HepG2 (cell line): ENCODE data around the gene LIM2. TPM values are rescaled to one million over a fixed set of nuclear protein-coding genes. Genes with fewer than 3 reads are reported as not detected.

Experiments used
- DMAP1 ChIP-seq: IDR thresholded peaks from 2 replicates; pipeline ENCODE4 v1.6.1; 2016
- FOXA3 ChIP-seq: IDR thresholded peaks from 2 replicates; pipeline ENCODE4 v1.6.1; 2016; ENCODE audit warnings: missing genetic modification reagents, missing compliant biosample characterization
- GZF1 ChIP-seq: sonication (generic); formaldehyde crosslinking; IDR thresholded peaks from 2 replicates; pipeline ENCODE4 v1.5.1; 2020; ENCODE audit warnings: mild to moderate bottlenecking, missing genetic modification reagents
- HOXA7 ChIP-seq: sonication (generic); formaldehyde crosslinking; IDR thresholded peaks from 2 replicates; pipeline ENCODE4 v1.8.1; 2022; ENCODE audit warnings: mild to moderate bottlenecking, missing genetic modification reagents, moderate library complexity
- MBD4 ChIP-seq: IDR thresholded peaks from 2 replicates; pipeline ENCODE4 v1.6.1; 2012; ENCODE audit warnings: low read length, inconsistent platforms, borderline replicate concordance
- MED13 ChIP-seq: sonication (generic); formaldehyde crosslinking; IDR thresholded peaks from 2 replicates; pipeline ENCODE4 v1.5.0; 2020; ENCODE audit warnings: missing genetic modification reagents
- MED8 ChIP-seq: sonication (generic); formaldehyde crosslinking; IDR thresholded peaks from 2 replicates; pipeline ENCODE4 v1.8.1; 2023; ENCODE audit warnings: mild to moderate bottlenecking, missing genetic modification reagents; ENCODE audit not compliant: insufficient replicate concordance
- MLLT10 ChIP-seq: sonication (generic); formaldehyde crosslinking; IDR thresholded peaks from 2 replicates; pipeline ENCODE4 v1.4.0; 2020; ENCODE audit warnings: missing genetic modification reagents
- PHF5A ChIP-seq: IDR thresholded peaks from one replicate; pipeline ENCODE4 v1.6.1; 2018; ENCODE audit warnings: low read depth, missing genetic modification reagents; ENCODE audit not compliant: unreplicated experiment
- PLSCR1 ChIP-seq: sonication (generic); formaldehyde crosslinking; IDR thresholded peaks from 2 replicates; pipeline ENCODE4 v1.5.0; 2020; ENCODE audit warnings: missing genetic modification reagents, mild to moderate bottlenecking, borderline replicate concordance
- RXRA ChIP-seq: sonication (generic); formaldehyde crosslinking; IDR thresholded peaks from 2 replicates; pipeline ENCODE4 v1.5.1; 2020; ENCODE audit warnings: missing genetic modification reagents
- SATB2 ChIP-seq: sonication (generic); formaldehyde crosslinking; IDR thresholded peaks from 2 replicates; pipeline ENCODE4 v1.5.0; 2020; ENCODE audit warnings: missing genetic modification reagents
- SRSF1 ChIP-seq: fragments of 200-400 bp; formaldehyde crosslinking; optimal IDR thresholded peaks from 2 replicates; pipeline ENCODE3; 2017; ENCODE audit warnings: mild to moderate bottlenecking, low read depth, low read length, moderate library complexity
- SRY ChIP-seq: sonication (generic); formaldehyde crosslinking; IDR thresholded peaks from 2 replicates; pipeline ENCODE4 v1.8.0; 2022; ENCODE audit warnings: mild to moderate bottlenecking, missing genetic modification reagents
- XRCC5 ChIP-seq: fragments of 200-400 bp; formaldehyde crosslinking; optimal IDR thresholded peaks from 2 replicates; pipeline ENCODE3; 2017; ENCODE audit warnings: mild to moderate bottlenecking, low read length
- ZFP1 ChIP-seq: IDR thresholded peaks from 2 replicates; pipeline ENCODE4 v1.6.1; 2016
- ZFP36L1 ChIP-seq: sonication (generic); formaldehyde crosslinking; IDR thresholded peaks from 2 replicates; pipeline ENCODE4 v1.8.0; 2022; ENCODE audit warnings: mild to moderate bottlenecking, missing genetic modification reagents, moderate library complexity
- ZNF10 ChIP-seq: sonication (generic); formaldehyde crosslinking; IDR thresholded peaks from 2 replicates; pipeline ENCODE4 v1.4.0; 2020; ENCODE audit warnings: mild to moderate bottlenecking, low read depth, missing genetic modification reagents, borderline replicate concordance
- ZNF569 ChIP-seq: sonication (generic); formaldehyde crosslinking; IDR thresholded peaks from 2 replicates; pipeline ENCODE4 v1.5.0; 2020; ENCODE audit warnings: mild to moderate bottlenecking, missing genetic modification reagents, moderate library complexity, borderline replicate concordance
- ZNF614 ChIP-seq: IDR thresholded peaks from 2 replicates; pipeline ENCODE4 v1.6.1; 2018; ENCODE audit warnings: missing biosample characterization, missing genetic modification reagents, inconsistent platforms, borderline replicate concordance
- ZNF720 ChIP-seq: sonication (generic); formaldehyde crosslinking; IDR thresholded peaks from 2 replicates; pipeline ENCODE4 v1.4.0; 2020; ENCODE audit warnings: missing genetic modification reagents
- ZNF782 ChIP-seq: sonication (generic); formaldehyde crosslinking; IDR thresholded peaks from 2 replicates; pipeline ENCODE4 v1.4.0; 2020; ENCODE audit warnings: missing genetic modification reagents, mild to moderate bottlenecking, borderline replicate concordance
- polyA plus RNA-seq, 8 experiments: library from polyadenylated mRNA; depleted of rRNA in 3 of 8; stranded (reverse) in 7 of 8; unstranded in 1 of 8; fragments of >200 nt; fragmentation: Illumina TruSeq in 4 of 8; extraction: Trizol in 4 of 8; gene quantifications; 2 replicates each; pipeline versions ENCODE4 v1.2.1 to v1.2.3, GENCODE V29; 2011 to 2016; ENCODE audit warnings: low read depth in 4 of 8, missing spikeins in 1 of 8, mixed read lengths in 1 of 8; ENCODE audit not compliant: insufficient read depth in 1 of 8
- total RNA-seq, 5 experiments: library from RNA; depleted of rRNA; stranded (reverse); fragments of >200 nt; fragmentation: Illumina TruSeq; extraction: Trizol; gene quantifications; 2 replicates each; pipeline ENCODE4 v1.2.3, GENCODE V29; 2016; ENCODE audit warnings: low read depth in 1 of 5
- TF ChIP-seq, protein P1 (sequence below): sonication (generic); formaldehyde crosslinking; IDR thresholded peaks from 2 replicates; pipeline ENCODE4 v1.5.1; 2020; ENCODE audit warnings: mild to moderate bottlenecking, missing genetic modification reagents, borderline replicate concordance
- TF ChIP-seq, protein P2 (sequence below): sonication (generic); formaldehyde crosslinking; conservative IDR thresholded peaks from 2 replicates; pipeline ENCODE4 v1.4.0; 2020; ENCODE audit warnings: missing genetic modification reagents
- TF ChIP-seq, protein P3 (sequence below): sonication (generic); formaldehyde crosslinking; IDR thresholded peaks from 2 replicates; pipeline ENCODE4 v1.8.1; 2022; ENCODE audit warnings: low read depth, mild to moderate bottlenecking, missing genetic modification reagents

The LIM2 gene
- total and polyA plus RNA-seq, 2 of the 13 experiments (the other 11 are each of a cell fraction or from before 2014, with no cell fraction given), result 1.3 TPM; not detected in 1

DNA sequence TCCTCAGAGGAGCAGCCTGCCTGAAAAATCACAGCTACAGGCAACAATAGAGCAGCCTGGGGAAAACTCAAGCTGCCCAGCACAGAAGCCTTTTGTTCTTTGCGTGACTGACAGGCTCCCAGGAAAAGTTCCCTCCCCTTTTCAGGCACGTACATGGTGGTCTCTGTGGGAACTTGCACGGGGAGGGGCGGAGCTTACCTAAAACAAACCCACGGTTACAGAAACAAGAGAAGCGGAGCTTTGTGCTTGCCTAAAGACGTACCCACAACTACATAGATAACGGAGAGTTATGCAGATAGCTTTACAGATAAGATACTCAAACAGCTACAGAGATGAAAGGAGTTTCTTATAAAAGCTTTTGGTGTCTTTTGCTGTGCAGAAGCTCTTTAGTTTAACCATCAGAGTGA, 33.0 kb downstream of the LIM2 start (continued):
- TF ChIP-seq FOXA3 (CRISPR knock-in tag), result peak; percentile 71
- no peak for TF ChIP-seq ZNF614
- TF ChIP-seq, protein P1, sequence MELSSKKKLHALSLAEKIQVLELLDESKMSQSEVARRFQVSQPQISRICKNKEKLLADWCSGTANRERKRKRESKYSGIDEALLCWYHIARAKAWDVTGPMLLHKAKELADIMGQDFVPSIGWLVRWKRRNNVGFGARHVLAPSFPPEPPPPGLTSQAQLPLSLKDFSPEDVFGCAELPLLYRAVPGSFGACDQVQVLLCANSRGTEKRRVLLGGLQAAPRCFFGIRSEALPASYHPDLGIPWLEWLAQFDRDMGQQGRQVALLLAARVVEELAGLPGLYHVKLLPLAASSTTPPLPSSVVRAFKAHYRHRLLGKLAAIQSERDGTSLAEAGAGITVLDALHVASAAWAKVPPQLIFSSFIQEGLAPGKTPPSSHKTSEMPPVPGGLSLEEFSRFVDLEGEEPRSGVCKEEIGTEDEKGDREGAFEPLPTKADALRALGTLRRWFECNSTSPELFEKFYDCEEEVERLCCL (CRISPR knock-in tag), result no peak
- TF ChIP-seq SRY (CRISPR knock-in tag), result no peak
- TF ChIP-seq ZFP36L1, result no peak
- no peak for TF ChIP-seq PHF5A (CRISPR knock-in tag)
- TF ChIP-seq ZNF782 (CRISPR knock-in tag), result no peak
- TF ChIP-seq DMAP1 (CRISPR knock-in tag), result peak; percentile 23; the same call in 1 of the 2 replicates
- TF ChIP-seq ZFP1 (CRISPR knock-in tag), result no peak
- TF ChIP-seq RXRA (CRISPR knock-in tag), result no peak; the same call in 1 of the 2 replicates
- no peak for TF ChIP-seq MLLT10 (CRISPR knock-in tag)
- TF ChIP-seq PLSCR1, result no peak
- no peak for TF ChIP-seq MBD4
- no peak for TF ChIP-seq ZNF720 (CRISPR knock-in tag)
- TF ChIP-seq, protein P2, sequence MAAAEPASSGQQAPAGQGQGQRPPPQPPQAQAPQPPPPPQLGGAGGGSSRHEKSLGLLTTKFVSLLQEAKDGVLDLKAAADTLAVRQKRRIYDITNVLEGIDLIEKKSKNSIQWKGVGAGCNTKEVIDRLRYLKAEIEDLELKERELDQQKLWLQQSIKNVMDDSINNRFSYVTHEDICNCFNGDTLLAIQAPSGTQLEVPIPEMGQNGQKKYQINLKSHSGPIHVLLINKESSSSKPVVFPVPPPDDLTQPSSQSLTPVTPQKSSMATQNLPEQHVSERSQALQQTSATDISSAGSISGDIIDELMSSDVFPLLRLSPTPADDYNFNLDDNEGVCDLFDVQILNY (CRISPR knock-in tag), result no peak
- peak; percentile 5 for TF ChIP-seq XRCC5
- TF ChIP-seq GZF1 (CRISPR knock-in tag), result no peak
- no peak for TF ChIP-seq HOXA7 (CRISPR knock-in tag)
- no peak for TF ChIP-seq SRSF1
- TF ChIP-seq MED13 (CRISPR knock-in tag), result peak; percentile 58; the same call in 1 of the 2 replicates
- TF ChIP-seq MED8 (CRISPR knock-in tag), result no peak
- TF ChIP-seq, protein P3, sequence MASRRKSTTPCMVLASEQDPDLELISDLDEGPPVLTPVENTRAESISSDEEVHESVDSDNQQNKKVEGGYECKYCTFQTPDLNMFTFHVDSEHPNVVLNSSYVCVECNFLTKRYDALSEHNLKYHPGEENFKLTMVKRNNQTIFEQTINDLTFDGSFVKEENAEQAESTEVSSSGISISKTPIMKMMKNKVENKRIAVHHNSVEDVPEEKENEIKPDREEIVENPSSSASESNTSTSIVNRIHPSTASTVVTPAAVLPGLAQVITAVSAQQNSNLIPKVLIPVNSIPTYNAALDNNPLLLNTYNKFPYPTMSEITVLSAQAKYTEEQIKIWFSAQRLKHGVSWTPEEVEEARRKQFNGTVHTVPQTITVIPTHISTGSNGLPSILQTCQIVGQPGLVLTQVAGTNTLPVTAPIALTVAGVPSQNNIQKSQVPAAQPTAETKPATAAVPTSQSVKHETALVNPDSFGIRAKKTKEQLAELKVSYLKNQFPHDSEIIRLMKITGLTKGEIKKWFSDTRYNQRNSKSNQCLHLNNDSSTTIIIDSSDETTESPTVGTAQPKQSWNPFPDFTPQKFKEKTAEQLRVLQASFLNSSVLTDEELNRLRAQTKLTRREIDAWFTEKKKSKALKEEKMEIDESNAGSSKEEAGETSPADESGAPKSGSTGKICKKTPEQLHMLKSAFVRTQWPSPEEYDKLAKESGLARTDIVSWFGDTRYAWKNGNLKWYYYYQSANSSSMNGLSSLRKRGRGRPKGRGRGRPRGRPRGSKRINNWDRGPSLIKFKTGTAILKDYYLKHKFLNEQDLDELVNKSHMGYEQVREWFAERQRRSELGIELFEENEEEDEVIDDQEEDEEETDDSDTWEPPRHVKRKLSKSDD (CRISPR knock-in tag), result no peak
- TF ChIP-seq SATB2 (CRISPR knock-in tag), result no peak
- TF ChIP-seq ZNF569 (CRISPR knock-in tag), result no peak
- TF ChIP-seq ZNF10 (CRISPR knock-in tag), result no peak
